ENCODE data around the gene KCNIP3. TPM values are rescaled to one million over a fixed set of nuclear protein-coding genes. Genes with fewer than 3 reads are reported as not detected.

The KCNIP3 gene
- total and polyA plus RNA-seq, 2 donors (not counting 1 experiment from before 2014, with no cell fraction given): not detected

DNA sequence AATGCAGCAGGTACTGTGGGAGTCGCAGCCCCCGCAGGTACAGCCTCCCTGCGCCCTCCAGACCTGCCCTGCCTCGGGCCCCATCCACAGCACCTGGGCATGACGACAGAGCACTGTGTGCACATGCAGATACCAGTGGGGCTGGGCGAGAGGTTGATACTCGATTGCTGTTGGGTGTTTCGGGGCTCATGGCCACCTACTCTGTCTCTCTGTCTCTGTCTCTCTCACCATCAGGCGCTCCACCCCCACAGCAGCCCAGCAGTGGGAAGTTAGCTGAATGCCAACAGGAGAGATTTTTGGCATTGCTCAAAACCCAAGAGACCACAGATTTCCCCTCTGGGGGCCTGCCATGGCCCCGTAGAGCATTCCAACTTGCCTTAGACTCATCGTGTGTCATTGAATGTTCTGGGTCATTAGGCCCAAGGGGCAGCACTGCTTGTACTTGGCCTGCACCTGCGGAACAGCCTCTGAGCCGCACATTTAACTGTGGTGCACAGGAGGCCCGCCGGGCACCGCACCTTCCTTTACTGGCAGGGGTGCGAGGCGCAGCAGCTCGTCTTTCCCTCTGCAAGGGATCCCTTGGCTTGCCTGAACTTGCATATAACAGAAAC lies 18.8 kb downstream of the KCNIP3 start:
- no peaks in the 10 kb centered on the region for H3K27me3 ChIP-seq (replicated peaks in 1 of 4; ENCODE audit: control extremely low read depth in 1 of 4, control insufficient read depth in 3 of 4, insufficient read depth in 4 of 4, low read length in 3 of 4)
- no peak overlapping the region for H3K4me3 ChIP-seq (ENCODE audit: control extremely low read depth in 1 of 5, extremely low read depth in 1 of 5, insufficient read depth in 1 of 5, low read depth in 2 of 5, low read length in 4 of 5)
- CTCF ChIA-PET: no interaction called here
- no peak for ATAC-seq (ENCODE audit: low read depth)
- no peaks in the 10 kb centered on the region for H3K79me2 ChIP-seq (ENCODE audit: control insufficient read depth, insufficient read depth, low read length)
- 83% methylated on average over 17 of the region's 19 CpGs for WGBS (ENCODE audit: insufficient coverage)
- no peak overlapping the region for H3K27ac ChIP-seq (ENCODE audit: low read length in 2 of 2)
- no peaks in the 10 kb centered on the region for H3K36me3 ChIP-seq (replicated peaks in 1 of 2; ENCODE audit: control extremely low read depth in 1 of 2, control insufficient read depth in 1 of 2, extremely low read depth in 1 of 2, insufficient read depth in 2 of 2, low read length in 1 of 2)
- Mint-ChIP-seq H3K4me3 (no peak overlapping the region), H3K27me3 (peaks cover 2% of the 10 kb centered on the region), H3K9me3 (ENCODE audit: insufficient read depth) (no peaks in the 10 kb centered on the region), H3K4me1 (no peaks in the 10 kb centered on the region), H3K27ac (no peak overlapping the region)
- POLR2A ChIA-PET: no interaction called here
- no peaks in the 10 kb centered on the region for H4K20me1 ChIP-seq (ENCODE audit: control insufficient read depth, insufficient read depth, low read length, poor library complexity, severe bottlenecking)
- H3K4me2 ChIP-seq (replicated peaks; ENCODE audit: low read depth, low read length, poor library complexity, severe bottlenecking): no peak overlapping the region
- intact Hi-C loops (cut with micrococcal nuclease): no loop called here
- H3K9me3 ChIP-seq (ENCODE audit: control extremely low read depth in 1 of 3, control insufficient read depth in 2 of 3, insufficient read depth in 1 of 3, low read length in 2 of 3): no peaks in the 10 kb centered on the region
- H3K4me1 ChIP-seq (ENCODE audit: control insufficient read depth in 2 of 2, insufficient read depth in 2 of 2, low read length in 2 of 2): no peaks in the 10 kb centered on the region
- no peak overlapping the region for H3K9ac ChIP-seq (ENCODE audit: low read length)
- DNase-seq: no peak
- no peak overlapping the region for H2AFZ ChIP-seq (ENCODE audit: insufficient read depth, low read depth, low read length, poor library complexity, severe bottlenecking)
- TF ChIP-seq EZH2 (IDR thresholded peaks at IDR 0.05; ENCODE audit: borderline replicate concordance, insufficient read depth, low read depth, low read length, poor library complexity, severe bottlenecking): no peak
- TF ChIP-seq, protein P1, sequence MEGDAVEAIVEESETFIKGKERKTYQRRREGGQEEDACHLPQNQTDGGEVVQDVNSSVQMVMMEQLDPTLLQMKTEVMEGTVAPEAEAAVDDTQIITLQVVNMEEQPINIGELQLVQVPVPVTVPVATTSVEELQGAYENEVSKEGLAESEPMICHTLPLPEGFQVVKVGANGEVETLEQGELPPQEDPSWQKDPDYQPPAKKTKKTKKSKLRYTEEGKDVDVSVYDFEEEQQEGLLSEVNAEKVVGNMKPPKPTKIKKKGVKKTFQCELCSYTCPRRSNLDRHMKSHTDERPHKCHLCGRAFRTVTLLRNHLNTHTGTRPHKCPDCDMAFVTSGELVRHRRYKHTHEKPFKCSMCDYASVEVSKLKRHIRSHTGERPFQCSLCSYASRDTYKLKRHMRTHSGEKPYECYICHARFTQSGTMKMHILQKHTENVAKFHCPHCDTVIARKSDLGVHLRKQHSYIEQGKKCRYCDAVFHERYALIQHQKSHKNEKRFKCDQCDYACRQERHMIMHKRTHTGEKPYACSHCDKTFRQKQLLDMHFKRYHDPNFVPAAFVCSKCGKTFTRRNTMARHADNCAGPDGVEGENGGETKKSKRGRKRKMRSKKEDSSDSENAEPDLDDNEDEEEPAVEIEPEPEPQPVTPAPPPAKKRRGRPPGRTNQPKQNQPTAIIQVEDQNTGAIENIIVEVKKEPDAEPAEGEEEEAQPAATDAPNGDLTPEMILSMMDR (IDR thresholded peaks at IDR 0.05): no peak

DNA sequence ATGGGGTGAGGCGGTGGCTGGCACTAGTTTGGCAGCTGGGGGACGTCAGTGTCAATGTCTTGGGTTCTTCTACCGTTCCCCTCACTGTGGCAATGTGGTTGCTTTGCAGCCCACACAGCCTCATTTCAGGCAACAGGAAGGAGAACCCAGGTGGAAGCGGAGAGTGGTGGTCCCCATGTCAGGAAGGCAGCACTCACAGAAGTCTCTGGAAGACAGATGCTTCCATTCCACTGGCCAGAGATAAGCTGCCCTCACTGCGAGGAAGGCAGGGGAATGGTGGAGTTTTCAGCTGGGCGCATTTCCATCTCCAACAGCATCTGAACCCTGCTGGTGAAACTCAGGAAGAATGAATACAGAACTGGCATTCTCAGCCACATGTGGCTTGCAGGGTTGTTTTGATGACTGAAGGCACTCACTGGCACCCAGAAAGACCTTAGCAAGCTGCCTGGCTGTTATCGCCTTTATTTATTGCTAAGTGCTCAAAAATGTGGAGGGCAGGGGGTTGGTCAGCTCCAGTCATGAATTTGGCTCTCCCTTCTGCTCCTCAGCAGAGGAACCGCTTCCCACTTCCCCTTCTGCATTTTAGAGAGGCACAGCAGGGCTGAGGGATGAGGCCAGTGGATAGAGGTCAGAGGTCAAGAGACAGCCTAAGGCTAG lies 19.4 kb downstream of the KCNIP3 start:
- H4K20me1 ChIP-seq (ENCODE audit: control insufficient read depth, insufficient read depth, low read length, poor library complexity, severe bottlenecking): no peaks in the 10 kb centered on the region
- intact Hi-C loops (cut with micrococcal nuclease): no loop called here
- no peak overlapping the region for H2AFZ ChIP-seq (ENCODE audit: insufficient read depth, low read depth, low read length, poor library complexity, severe bottlenecking)
- Mint-ChIP-seq H3K4me1 (no peaks in the 10 kb centered on the region), H3K27me3 (peaks cover 2% of the 10 kb centered on the region), H3K4me3 (no peak overlapping the region), H3K27ac (no peak overlapping the region), H3K9me3 (ENCODE audit: insufficient read depth) (no peaks in the 10 kb centered on the region)
- no peaks in the 10 kb centered on the region for H3K9me3 ChIP-seq (ENCODE audit: control extremely low read depth in 1 of 3, control insufficient read depth in 2 of 3, insufficient read depth in 1 of 3, low read length in 2 of 3)
- no peak overlapping the region for H3K27ac ChIP-seq (ENCODE audit: low read length in 2 of 2)
- ATAC-seq (ENCODE audit: low read depth) (no peak), DNase-seq (no peak)
- CTCF ChIA-PET: no interaction called here
- POLR2A ChIA-PET: no interaction called here
- no peak overlapping the region for H3K4me3 ChIP-seq (ENCODE audit: control extremely low read depth in 1 of 5, extremely low read depth in 1 of 5, insufficient read depth in 1 of 5, low read depth in 2 of 5, low read length in 4 of 5)
- 56% methylated on average over 3 of the region's 8 CpGs for WGBS (ENCODE audit: insufficient coverage)
- no peaks in the 10 kb centered on the region for H3K4me1 ChIP-seq (ENCODE audit: control insufficient read depth in 2 of 2, insufficient read depth in 2 of 2, low read length in 2 of 2)
- TF ChIP-seq EZH2 (IDR thresholded peaks at IDR 0.05; ENCODE audit: borderline replicate concordance, insufficient read depth, low read depth, low read length, poor library complexity, severe bottlenecking): no peak
- TF ChIP-seq, protein P1 (IDR thresholded peaks at IDR 0.05): no peak
- no peaks in the 10 kb centered on the region for H3K79me2 ChIP-seq (ENCODE audit: control insufficient read depth, insufficient read depth, low read length)
- no peak overlapping the region for H3K9ac ChIP-seq (ENCODE audit: low read length)
- no peak overlapping the region for H3K4me2 ChIP-seq (replicated peaks; ENCODE audit: low read depth, low read length, poor library complexity, severe bottlenecking)
- no peaks in the 10 kb centered on the region for H3K36me3 ChIP-seq (replicated peaks in 1 of 2; ENCODE audit: control extremely low read depth in 1 of 2, control insufficient read depth in 1 of 2, extremely low read depth in 1 of 2, insufficient read depth in 2 of 2, low read length in 1 of 2)
- H3K27me3 ChIP-seq (replicated peaks in 1 of 4; ENCODE audit: control extremely low read depth in 1 of 4, control insufficient read depth in 3 of 4, insufficient read depth in 4 of 4, low read length in 3 of 4): no peaks in the 10 kb centered on the region

Data from B cell (primary cell).